GM19463 (cell line): ENCODE measurements around the gene TRIM73.
"Not testable (repeated sequence)": the region's sequence is repeated elsewhere in the genome, so short reads cannot be mapped to it uniquely, and the experiment has no call there.

Experiments
- ATAC-seq: cut with Tn5 transposase; IDR thresholded peaks from one replicate; pipeline ENCODE4 v1.9.1; 2021; ENCODE audit warnings: mild to moderate bottlenecking, moderate library complexity; ENCODE audit not compliant: unreplicated experiment

Gene TRIM73

DNA sequence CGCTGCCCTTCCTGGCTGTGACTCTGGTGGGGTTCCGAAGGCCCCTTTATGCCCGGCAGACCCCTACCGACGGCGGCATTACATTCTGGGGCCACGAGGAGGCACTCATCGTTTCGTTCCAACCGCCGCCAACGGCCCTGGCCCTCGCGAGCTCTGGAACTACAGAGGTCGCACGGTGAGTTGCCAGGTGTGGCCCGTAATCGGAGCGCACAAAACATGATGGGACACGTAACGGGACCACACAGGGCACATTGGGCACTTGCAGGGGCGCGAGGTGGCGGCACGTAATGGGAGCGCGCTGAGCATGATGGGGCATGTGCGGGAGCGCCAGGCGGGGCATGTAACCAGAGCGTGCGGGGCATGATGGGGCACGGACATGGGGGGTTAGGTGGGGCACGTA lies at the start of gene TRIM73:
TRIM73 (plus strand) TSS at position 301 of the 400 bp plus-strand sequence. CDS start 3,305 bp downstream, outside the sequence.
- ATAC-seq, result not testable (repeated sequence)

DNA sequence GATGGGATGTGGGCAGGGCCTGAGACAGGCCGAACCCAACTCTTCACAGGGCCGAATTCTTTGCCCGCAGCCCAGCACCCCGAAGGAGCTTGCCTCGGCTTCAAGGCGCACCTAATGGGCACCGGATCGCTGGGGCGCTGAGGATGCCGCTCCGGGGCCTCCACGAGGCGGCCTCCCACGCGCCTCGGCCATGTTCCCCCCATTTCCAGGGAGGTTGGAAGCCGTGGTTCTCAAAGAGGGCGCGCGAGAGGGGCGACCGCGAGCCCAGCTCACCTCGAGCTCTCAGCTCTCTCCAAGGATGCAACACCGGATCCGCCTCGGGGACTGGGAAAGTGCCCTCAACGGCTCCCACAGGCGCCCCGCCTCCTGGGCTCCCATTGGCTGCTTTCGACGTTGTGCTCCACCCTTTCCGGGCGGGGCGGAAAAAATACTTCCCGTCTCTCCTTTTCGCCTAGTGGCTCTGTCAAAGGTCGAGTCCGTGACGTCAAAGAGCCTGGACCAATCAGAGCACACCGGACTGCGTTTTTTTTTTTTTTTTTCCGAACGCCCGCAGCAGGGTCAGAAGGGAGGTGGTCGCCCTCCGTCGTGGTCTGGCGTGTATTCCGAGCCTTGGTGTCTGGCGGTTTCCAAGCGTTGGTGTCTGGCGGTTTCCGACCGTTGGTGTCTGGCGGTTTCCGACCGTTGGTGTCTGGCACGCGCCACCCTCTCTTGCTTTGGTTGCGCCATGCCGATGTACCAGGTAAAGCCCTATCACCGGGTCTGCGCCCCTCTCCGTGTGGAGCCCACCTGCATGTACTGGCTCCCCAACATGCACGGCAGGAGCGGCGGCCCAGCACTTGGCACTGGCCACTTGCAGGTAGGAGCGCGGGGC lies 36.5 kb upstream of the TRIM73 start:
- ATAC-seq, result peak; percentile 67

DNA sequence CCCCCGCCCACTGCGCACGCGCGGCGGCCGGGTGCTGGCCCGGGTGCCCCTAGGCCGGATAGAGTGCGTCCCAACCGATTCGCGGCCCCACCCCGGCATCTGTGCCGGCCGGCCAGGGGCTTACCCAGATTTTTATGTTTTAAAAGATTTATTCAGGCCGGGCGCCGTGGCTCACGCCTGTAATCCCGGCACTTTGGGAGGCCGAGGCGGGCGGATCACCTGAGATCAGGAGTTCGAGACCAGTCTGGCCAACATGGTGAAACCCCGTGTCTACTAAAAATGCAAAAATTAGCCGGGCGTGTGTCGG lies 35.9 kb upstream of the TRIM73 start:
- not testable (repeated sequence) for ATAC-seq

DNA sequence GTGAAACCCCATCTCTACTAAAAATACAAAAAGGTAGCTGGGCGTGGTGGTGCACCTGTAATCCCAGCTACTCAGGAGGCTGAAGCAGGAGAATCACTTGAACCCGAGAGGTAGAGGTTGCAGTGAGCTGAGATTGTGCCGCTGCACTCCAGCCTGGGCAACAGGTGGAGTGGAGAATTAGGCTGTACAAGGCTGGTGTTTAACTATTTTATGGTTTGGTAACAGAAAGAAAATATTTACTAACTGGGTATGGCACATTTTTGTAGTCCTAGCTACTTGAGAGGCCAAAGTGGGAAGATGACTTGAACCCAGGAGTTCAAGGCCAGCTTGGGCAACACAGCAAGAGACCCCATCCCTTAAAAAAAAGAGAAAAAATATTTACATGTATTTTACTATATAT lies 31.4 kb upstream of the TRIM73 start:
- not testable (repeated sequence) for ATAC-seq

DNA sequence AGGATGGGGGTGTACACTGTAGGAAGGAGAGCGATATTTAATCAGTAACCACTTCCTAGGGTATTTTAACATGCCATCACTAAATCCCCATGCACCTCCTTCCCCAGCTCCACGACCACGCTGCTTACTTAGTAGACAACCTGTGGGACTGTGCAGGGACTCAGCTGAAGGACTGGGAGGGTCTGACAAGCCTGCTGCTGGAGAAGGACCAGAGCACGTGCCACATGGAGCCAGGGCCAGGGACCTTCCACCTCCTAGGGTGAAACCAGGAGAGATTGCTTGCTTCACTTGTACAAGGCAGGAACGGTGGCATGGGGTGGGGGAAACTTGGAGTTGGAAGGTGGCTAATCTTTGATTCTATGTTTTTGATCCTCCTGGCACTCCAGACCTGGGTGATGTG lies 28.8 kb upstream of the TRIM73 start:
- ATAC-seq, result not testable (repeated sequence)

DNA sequence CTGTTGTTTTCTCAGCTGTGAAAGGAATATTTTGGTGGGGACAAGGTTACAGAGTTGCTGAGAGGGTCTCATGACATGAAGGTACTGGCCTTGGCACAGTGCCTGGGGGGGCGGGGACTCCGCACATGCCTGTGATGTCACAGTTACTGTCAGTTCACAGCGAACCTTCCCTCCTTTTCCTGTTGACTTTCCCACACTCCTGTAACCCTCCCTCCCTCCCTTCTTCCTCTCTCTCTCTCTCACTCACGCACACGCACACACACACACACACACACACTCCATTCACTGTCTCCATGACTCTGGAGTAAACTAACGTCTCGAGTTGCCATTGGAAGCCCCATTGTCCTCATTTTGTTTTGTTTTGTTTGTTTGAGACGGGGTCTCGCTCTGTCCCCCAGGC lies 28.1 kb upstream of the TRIM73 start:
- not testable (repeated sequence) for ATAC-seq

DNA sequence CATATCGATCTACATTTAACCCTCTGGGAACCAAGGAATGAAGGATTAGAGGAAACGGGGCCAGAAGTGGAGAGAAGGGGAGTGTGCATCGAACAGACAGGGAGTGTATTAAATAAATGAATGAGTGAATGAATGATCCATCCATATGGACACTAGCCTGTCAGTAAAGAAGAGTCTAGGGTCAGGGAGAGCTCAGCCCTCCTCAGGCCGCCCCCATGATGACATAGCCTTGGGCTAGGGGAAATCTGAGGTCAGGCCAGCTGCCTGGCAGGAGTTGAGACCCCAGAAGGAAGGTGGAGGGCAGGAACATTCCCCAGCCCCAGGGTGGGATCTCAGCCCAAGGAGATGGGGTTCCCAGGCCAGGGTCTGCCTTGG lies 21.3 kb upstream of the TRIM73 start:
- ATAC-seq, result not testable (repeated sequence)

DNA sequence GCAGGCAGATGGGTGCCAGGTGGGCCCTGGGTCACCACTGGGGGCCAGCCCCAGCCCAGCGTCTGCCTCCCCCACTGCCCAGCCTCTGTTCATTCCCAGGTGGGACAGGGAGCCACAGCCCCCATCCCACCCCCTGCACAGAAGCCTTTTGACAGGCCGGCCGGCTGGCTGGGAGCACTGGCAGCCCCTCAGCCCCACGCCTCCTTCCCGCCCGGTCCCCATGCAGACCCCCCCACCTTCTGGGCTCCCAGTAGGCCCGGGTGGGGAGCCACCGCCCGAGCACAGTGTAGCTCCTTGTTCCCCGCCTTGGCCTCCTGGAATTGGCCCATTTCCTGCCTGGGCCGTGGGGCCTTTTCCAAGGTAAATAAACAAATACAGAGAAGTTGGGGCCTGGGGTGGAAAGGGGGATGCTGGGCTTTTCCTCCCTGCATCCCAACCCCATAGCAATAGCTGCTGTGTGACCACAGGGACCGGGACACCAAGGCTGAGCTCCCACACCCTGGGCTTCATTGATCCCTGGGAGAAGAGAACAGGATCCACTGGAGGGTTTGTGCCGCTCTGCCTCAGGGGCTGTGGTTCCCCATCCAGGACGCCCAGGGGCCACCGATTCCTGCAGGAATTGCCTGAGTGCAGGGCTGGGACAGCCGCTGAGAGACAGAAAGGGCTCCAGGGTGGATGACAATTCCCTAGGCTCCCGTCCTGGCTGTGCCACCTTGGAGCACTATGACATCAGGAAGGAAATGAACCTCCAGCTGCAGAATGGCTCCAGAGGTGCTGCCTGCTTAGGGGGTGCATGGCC lies 20.7 kb upstream of the TRIM73 start:
- not testable (repeated sequence) for ATAC-seq

DNA sequence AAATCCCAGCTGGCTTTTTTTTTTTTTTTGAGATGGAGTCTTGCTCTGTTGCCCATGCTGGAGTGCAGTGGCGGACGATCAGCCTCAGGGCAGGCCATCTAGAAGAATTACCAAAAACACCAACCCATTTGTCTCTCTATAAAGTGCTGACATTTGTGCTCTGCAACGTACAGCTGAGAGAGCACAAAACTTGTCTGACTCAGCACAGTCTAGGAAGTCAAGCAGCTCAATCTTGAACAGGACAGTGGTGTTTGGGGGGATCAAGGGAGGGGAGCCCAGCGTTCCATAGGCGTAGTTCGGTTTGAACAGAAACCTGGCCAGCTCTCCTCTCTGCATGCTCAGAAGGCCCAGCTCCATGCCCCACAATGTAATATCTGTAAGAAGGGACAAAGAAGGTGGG lies 2.2 kb upstream of the TRIM73 start:
- not testable (repeated sequence) for ATAC-seq

DNA sequence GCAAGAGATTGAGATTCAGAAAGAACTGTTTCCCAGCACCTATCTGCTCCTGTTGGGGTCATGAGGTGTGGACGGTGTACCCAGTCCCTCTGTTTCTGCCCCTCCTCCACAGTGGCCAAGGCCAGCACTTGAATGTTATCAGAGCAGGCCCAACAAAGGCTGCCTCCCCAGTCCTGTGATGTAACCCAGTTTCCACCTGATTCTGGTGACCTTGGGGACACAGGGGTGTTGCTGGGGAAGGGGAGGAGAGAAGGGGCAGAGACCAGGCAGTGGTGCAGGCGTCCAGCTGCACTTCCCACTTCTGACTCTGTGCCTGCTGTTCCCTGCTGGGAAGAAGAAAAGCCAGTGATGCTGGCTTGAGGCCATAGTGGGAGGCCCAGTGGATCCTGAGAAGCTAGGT lies 2.4 kb downstream of the TRIM73 start:
- not testable (repeated sequence) for ATAC-seq

DNA sequence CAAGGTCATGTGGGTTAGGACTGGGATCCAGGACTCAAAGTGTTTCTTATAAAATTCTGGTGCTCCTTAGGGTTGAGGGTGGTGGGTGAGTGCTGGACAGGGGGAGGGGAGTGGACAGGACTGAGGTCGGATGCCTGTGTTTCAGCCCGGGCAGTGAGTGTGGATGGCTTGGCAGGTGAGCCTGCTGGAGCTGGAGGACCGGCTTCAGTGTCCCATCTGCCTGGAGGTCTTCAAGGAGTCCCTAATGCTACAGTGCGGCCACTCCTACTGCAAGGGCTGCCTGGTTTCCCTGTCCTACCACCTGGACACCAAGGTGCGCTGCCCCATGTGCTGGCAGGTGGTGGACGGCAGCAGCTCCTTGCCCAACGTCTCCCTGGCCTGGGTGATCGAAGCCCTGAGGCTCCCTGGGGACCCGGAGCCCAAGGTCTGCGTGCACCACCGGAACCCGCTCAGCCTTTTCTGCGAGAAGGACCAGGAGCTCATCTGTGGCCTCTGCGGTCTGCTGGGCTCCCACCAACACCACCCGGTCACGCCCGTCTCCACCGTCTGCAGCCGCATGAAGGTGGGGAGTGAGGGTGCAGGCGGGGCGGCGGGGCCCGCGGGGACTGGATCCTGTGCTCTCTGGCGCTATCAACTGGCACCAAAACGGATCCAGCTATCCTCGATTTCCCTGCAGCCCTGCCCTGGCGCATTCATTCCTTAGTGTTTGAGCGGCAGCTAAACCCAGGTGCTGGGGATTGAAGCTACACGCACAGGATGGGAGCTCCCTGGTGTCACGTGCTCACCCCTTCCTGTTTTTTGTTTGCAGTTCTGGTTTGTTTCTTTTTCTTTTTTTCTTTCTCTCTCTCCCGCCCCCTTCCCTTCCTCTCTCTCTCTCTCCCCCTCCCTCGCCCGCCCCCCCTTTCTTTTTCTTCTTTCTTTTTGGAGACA lies 3.6 kb downstream of the TRIM73 start:
- ATAC-seq, result peak; percentile 70

DNA sequence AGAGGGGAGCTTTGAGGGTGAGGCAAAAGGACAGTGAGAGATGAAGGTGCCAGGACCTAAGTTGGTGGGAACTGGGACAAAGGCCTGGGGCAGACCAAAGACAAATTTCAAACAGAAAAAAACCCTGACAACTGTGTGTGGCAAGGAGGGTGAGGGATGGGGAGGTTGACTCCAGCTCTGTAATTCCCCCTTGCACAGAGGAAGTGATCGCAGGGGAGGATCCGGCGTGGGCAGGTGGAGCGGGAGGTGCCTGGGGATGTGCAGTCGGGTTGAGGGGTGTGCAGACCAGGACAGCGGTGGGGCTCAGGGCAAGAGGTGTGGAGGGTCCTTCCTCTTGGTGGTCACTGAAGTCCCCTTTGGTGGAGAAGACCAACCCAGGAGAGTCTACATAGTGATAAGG lies 5.1 kb downstream of the TRIM73 start:
- ATAC-seq, result not testable (repeated sequence)

DNA sequence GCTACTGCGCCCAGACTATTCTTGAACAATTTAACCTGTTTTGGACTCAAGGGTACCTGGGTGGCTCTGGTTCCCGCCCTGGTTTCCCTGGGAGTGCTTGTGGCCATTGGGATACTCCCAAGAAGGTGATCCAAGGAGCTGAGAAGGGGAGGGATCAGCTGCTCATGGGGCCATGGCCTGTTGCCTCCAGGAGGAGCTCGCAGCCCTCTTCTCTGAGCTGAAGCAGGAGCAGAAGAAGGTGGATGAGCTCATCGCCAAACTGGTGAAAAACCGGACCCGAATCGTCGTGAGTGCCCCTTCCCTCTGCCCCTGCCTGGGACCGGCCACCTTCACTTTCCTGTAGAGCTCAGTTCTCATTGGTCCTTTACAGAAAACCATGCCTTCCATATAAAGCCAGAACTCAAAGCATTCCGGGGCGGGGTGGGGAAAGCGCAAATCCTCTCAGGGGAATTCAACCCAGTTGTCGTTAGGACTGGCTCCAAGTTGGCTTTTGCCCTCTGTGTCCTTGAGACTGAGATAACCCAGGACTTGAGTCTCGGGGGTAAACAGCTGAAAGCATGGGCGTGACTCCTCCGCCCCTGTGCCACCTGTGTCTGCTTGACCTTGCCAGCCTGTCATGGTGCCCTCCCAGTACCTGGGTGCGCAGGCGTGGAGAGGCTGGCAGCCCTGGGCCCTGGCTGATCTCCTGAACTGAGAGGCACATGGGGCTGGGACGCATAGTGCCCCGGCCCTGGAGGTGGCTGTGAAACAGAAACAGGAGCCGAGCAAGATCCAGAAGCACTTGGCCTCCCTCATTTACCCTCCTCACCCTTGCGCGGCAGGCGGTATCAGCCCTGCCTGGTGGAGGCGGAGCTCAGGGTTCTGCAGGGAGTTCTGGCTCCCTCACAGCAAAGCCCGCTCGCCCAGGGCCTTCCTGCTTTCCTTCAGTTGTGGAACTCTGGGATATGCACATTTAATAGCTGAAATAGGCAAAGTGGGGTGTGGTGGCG lies 8.3 kb downstream of the TRIM73 start:
- not testable (repeated sequence) for ATAC-seq

DNA sequence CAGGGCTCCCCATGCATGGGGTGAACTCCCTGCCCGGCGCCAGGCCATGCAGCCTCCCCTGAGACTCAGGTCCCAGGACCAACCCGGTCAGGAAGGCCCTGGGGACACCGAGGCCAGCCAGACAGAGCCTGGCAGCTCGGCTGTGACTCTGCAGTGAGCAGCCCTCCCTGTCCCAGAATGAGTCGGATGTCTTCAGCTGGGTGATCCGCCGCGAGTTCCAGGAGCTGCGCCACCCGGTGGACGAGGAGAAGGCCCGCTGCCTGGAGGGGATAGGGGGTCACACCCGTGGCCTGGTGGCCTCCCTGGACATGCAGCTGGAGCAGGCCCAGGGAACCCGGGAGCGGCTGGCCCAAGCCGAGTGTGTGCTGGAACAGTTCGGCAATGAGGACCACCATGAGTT lies 9.2 kb downstream of the TRIM73 start:
- ATAC-seq, result not testable (repeated sequence)

DNA sequence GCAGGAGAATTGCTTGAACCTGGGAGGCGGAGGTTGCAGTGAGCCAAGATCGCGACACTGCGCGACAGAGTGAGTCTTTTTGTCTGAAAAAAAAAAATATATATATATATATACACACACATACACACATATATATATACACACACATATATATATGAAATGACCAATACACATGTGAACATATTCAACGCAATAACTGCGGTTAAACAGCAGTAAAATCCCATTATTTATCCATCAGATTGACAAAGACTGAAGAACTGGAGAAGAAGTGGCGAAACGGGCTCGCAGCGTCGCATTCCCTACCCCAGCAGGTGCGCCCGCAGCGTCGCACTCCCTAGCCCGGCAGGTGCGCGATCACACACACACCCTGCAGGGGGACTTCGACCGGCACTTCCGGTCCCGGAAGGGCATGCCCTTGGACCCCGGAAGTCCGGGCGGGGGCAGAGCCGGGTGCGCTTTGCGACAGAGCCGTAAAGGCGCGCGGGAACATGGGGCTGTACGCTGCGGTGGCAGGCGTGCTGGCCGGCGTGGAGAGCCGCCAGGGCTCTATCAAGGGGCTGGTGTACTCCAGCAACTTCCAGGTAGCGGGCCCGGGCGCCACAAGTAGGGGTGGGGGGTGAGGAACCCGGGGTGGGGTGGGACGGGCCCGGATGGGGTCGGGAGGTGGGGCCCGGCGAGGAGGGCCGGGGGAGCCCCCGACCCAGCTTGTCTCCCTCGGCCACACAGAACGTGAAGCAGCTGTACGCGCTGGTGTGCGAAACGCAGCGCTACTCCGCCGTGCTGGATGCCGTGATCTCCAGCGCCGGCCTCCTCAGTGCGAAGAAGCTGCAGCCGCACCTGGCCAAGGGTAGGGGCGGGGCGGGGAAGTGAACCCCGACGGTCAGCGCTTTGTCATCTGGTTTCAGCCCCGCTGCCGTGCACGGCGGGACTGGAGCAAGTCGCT lies 14.7 kb downstream of the TRIM73 start:
- ATAC-seq, result peak; percentile 96

DNA sequence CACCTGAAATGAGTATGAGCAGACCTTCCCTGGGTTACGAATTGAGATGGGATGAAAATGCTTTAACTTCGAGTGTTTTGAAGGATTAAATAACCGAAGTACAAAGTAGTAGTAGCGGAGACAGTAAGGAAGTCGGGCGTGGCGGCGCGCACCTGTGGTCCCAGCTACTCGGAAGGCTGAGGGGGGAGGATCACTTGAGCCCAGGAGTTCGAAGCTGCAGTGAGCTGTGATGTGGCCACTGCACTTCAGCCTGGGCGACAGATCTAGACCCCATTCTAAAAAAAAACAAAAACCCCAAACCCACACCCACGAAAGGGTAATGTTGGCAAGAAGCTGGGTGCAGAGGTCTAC lies 15.4 kb downstream of the TRIM73 start:
- peak; percentile 5 for ATAC-seq

DNA sequence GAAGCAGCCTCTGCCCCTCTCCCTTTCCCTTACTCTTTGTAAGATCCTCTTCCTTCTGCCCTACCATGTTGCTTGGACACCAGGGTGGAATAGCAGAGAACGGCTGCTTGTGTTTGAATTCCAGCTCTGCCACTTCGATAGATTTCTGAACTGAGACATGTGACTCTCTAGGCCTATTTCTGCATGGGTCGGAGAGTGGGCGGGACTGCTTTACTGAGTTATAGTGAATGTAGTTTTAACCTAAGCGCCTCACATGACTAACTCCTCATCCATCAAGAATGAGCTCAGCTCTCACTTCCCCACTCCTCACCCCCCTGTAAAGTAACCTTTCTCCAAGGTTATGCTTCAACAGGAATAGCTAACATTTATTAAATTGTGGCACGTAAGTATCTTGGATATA lies 18.8 kb downstream of the TRIM73 start:
- ATAC-seq, result not testable (repeated sequence)

DNA sequence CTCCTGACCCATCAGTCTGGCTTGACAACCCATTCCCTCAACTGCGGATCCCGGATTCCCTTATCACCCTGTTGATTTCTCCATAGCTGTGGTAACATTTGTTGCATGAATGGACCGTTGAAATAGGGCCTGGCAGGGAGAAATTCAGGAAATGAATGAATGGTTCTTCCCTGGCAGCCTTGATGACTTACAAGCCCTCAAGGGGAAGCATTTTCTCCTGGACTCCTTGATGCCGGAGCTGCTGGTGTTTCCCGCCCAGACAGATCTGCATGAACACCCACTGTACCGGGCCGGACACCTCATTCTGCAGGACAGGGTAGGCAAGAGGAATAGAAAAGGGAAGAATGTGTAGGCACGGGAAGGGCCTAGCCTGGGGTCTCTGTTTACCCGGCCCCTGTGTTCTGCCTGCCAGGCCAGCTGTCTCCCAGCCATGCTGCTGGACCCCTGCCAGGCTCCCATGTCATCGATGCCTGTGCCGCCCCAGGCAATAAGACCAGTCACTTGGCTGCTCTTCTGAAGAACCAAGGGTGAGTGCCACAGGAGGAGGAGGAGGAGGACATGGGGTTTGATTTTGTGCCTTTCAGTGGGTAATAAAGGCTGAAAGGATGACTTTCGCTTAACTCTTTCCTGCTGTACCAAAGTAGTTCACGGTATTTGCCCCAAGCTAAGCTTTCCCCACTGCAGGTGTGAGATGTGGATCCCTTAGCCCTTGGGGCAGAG lies 19.4 kb downstream of the TRIM73 start:
- ATAC-seq, result not testable (repeated sequence)
